D721Med (cell line): Measurements from ENCODE around the gene APBB3.
"Not testable (repeated sequence)": the region's sequence is repeated elsewhere in the genome, so short reads cannot be mapped to it uniquely, and the experiment has no call there.

Experiments
- DNase-seq: peaks from one replicate; pipeline ENCODE4 v3.0.0; 2011; ENCODE audit warnings: low spot score; ENCODE audit not compliant: insufficient read length
- FAIRE-seq: peaks from 2 replicates; lab custom pipeline; 2011; peaks lifted over from hg19 to GRCh38; lab: Jason Lieb, UNC
- CTCF ChIP-seq: IDR thresholded peaks from 2 replicates; pipeline ENCODE4 v1.5.1; 2012; ENCODE audit warnings: mild to moderate bottlenecking, control low read depth; ENCODE audit not compliant: insufficient read depth; ENCODE audit errors: missing control alignments

The APBB3 gene

GRCh38 chr5:140602147-140602546 is 37.7 kb upstream of the APBB3 start:
- no peak for TF ChIP-seq CTCF
- DNase-seq (no peak), FAIRE-seq (no peak)

DNA sequence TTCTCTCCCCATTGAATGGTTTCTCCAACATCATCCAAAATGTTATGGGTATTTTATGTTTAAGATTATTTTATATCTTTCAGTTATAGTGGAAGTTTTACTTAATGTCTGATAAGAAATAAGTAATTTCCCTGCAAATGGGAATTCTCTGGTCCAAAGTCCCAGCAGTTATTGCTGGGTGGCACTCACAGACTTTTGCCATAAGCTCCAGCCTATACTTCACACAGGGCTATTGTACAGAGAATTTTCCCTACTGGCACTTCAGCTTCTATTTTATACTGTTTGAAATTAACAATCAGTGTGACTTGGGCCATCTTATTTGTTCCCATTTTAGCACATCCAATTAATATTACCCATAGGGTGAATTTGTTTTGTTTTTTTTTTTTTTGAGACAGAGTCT is 35.7 kb upstream of the APBB3 start:
- no peak for TF ChIP-seq CTCF
- no peak for FAIRE-seq
- no peak for DNase-seq

- no peak for TF ChIP-seq CTCF
- FAIRE-seq: no peak
- no peak for DNase-seq
Observed at GRCh38 chr5:140598836-140599235, 34.4 kb upstream of the APBB3 start.

DNA sequence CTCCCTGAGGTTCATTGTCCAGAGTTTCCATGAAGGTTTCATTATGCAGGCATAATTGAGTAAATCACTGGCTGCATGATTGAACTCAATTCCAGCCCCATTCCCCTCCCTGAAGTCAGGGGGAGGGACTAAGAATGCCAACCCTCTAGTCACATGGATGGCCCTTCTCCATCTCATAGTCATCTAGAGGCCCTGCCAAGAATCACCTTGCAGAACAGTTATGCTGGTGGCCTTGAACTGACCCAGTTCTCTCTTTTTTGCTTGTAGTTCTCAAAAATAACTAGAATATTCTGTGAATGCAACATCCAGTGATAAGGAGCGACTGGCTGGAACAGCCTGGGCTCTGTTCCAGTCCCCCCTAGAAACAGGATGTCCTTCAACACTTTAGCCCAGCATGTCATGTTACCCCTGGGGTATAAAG is 31.9 kb upstream of the APBB3 start:
- no peak for FAIRE-seq

GRCh38 chr5:140595538-140596300 is 31.3 kb upstream of the APBB3 start:
- TF ChIP-seq CTCF: no peak
- FAIRE-seq (no peak), DNase-seq (no peak)

More for the DNA sequence above, 31.9 kb upstream of the APBB3 start:
- TF ChIP-seq CTCF: no peak
- no peak for DNase-seq

- no peak for TF ChIP-seq CTCF
- DNase-seq: no peak
- FAIRE-seq: no peak
Observed at GRCh38 chr5:140594169-140594568, 29.8 kb upstream of the APBB3 start.

GRCh38 chr5:140593070-140593469 is 28.7 kb upstream of the APBB3 start:
- not testable (repeated sequence) for FAIRE-seq, DNase-seq
